T-cell (primary cell): ENCODE data around the gene PPHLN1. TPM values are rescaled to one million over a fixed set of nuclear protein-coding genes. Genes with fewer than 3 reads are reported as not detected.

Source experiments
- ATAC-seq, 4 experiments: fragments of 200-7000 bp in 3 of 4; fragments of 150-1000 bp in 1 of 4; cut with Tn5 transposase; replicated peaks in 1 of 4; 1 replicate in 3 of 4; 2 replicates in 1 of 4; pipeline ENCODE4 v1.10.0; 2021; ENCODE audit warnings: moderate library complexity in 3 of 4, mild to moderate bottlenecking in 2 of 4, moderate number of reproducible peaks in 1 of 4
- CTCF ChIA-PET, 2 donors: fragments of 300-600 bp; sonication (Branson Sonifier 250); formaldehyde crosslinking; loops; one replicate each; lab custom pipeline; 2022; ENCODE audit warnings: antibody characterized with exemption in 2 of 2; lab: Charles Lee
- POLR2A ChIA-PET, 2 donors: fragments of 300-600 bp; sonication (Branson Sonifier 250); formaldehyde crosslinking; loops; one replicate each; lab custom pipeline; 2022; ENCODE audit warnings: antibody characterized with exemption in 2 of 2; lab: Charles Lee
- DNase-seq, 35 experiments: peaks; one replicate each; pipeline versions ENCODE4 v3.0.0 to v3.0.0-alpha.2; 2013 to 2023
- H3K27ac ChIP-seq: one replicate; pipeline ENCODE4 v1.5.1; 2013; ENCODE audit warnings: low read length
- H3K27me3 ChIP-seq, 2 experiments: replicated peaks in 1 of 2; 1 replicate in 1 of 2; 2 replicates in 1 of 2; pipeline versions ENCODE4 v1.6.1 to v1.7.0; 2013; ENCODE audit warnings: low read length in 1 of 2, mixed read lengths in 1 of 2; ENCODE audit not compliant: control insufficient read depth in 2 of 2, insufficient read depth in 2 of 2; ENCODE audit errors: extremely low read depth in 1 of 2
- H3K36me3 ChIP-seq, 2 donors: 1 replicate in 1 of 2; 2 replicates in 1 of 2; pipeline versions ENCODE4 v1.6.1 to v1.7.0; 2013; ENCODE audit warnings: low read length in 1 of 2; ENCODE audit not compliant: control insufficient read depth in 2 of 2, insufficient read depth in 1 of 2; ENCODE audit errors: extremely low read depth in 1 of 2
- H3K4me1 ChIP-seq, 2 experiments: 1 replicate in 1 of 2; 2 replicates in 1 of 2; pipeline versions ENCODE4 v1.6.1 to v1.7.0; 2013; ENCODE audit warnings: low read length in 2 of 2, mixed read lengths in 1 of 2; ENCODE audit not compliant: insufficient read depth in 2 of 2, control insufficient read depth in 1 of 2; ENCODE audit errors: extremely low read depth in 1 of 2
- H3K4me3 ChIP-seq, 2 donors: 1 replicate in 1 of 2; 2 replicates in 1 of 2; pipeline versions ENCODE4 v1.5.1 to v1.7.0; 2013; ENCODE audit warnings: mild to moderate bottlenecking in 2 of 2, low read length in 1 of 2, moderate library complexity in 1 of 2; ENCODE audit not compliant: control insufficient read depth in 1 of 2; ENCODE audit errors: extremely low read depth in 1 of 2
- H3K9me3 ChIP-seq: 2 replicates; pipeline ENCODE4 v1.7.0; 2013
- H3K27ac Mint-ChIP-seq, 2 donors: one replicate each; pipeline ENCODE4 v1.8.0; 2020 to 2021; ENCODE audit warnings: mild to moderate bottlenecking in 2 of 2, mixed read lengths in 2 of 2
- H3K27me3 Mint-ChIP-seq, 2 donors: one replicate each; pipeline ENCODE4 v1.8.0; 2021 to 2022; ENCODE audit warnings: mixed read lengths in 2 of 2
- H3K36me3 Mint-ChIP-seq: one replicate; pipeline ENCODE4 v1.8.0; 2021; ENCODE audit warnings: mixed read lengths
- H3K4me1 Mint-ChIP-seq, 3 donors: one replicate each; pipeline ENCODE4 v1.8.0; 2020 to 2022; ENCODE audit warnings: mixed read lengths in 3 of 3, mild to moderate bottlenecking in 1 of 3
- H3K4me3 Mint-ChIP-seq, 3 donors: one replicate each; pipeline ENCODE4 v1.8.0; 2020 to 2022; ENCODE audit warnings: mild to moderate bottlenecking in 3 of 3, mixed read lengths in 3 of 3, moderate library complexity in 3 of 3
- H3K9me3 Mint-ChIP-seq, 3 donors: one replicate each; pipeline ENCODE4 v1.8.0; 2020 to 2022; ENCODE audit warnings: mixed read lengths in 3 of 3
- WGBS: methylation state at CpG from one replicate; pipeline ENCODE4 v1.1.5; 2013; ENCODE audit warnings: missing lambda C conversion rate; ENCODE audit not compliant: insufficient coverage; 5-methylcytosine and 5-hydroxymethylcytosine counted together
- total RNA-seq, 35 experiments: library from RNA in 6 of 35; stranded (reverse) in 6 of 35; fragments of 120-200 nt in 1 of 35; gene quantifications; one replicate each; pipeline versions ENCODE4 v1.2.1 to v1.2.4 and lab custom pipeline; 2013 to 2026

Gene PPHLN1
- total RNA-seq, 5 donors from 2014 or later (not counting 1 experiment from before 2014, with no cell fraction given), result 70.8 to 98.9 (median 80.8) TPM

GRCh38 chr12:42426746-42427145, 100.8 kb downstream of the PPHLN1 start:
- H3K36me3 ChIP-seq, result peaks cover 0 to 13% of the 10 kb centered on the region in 2 donors
- POLR2A ChIA-PET, result no interaction called here
- WGBS, result 55% methylated on average over 4 of the region's 6 CpGs
- Mint-ChIP-seq H3K27me3 (no peaks in the 10 kb centered on the region), H3K4me3 (no peak overlapping the region), H3K4me1 (peaks cover 9 to 18% (median 13%) of the 10 kb centered on the region in 3 donors), H3K27ac (no peak overlapping the region), H3K9me3 (no peaks in the 10 kb centered on the region), H3K36me3 (peaks cover 55% of the 10 kb centered on the region)
- no peak overlapping the region for H3K27ac ChIP-seq
- H3K4me1 ChIP-seq, result no peaks in the 10 kb centered on the region
- no peak for DNase-seq
- no peak for ATAC-seq
- no peaks in the 10 kb centered on the region for H3K9me3 ChIP-seq
- no peak overlapping the region for H3K4me3 ChIP-seq
- CTCF ChIA-PET, result no interaction called here
- no peaks in the 10 kb centered on the region for H3K27me3 ChIP-seq

- Histone ChIP-seq H3K27me3 (no peaks in the 10 kb centered on the region), H3K9me3 (no peaks in the 10 kb centered on the region), H3K27ac (no peak overlapping the region), H3K4me3 (no peak overlapping the region), H3K36me3 (peaks cover 0 to 24% of the 10 kb centered on the region in 2 donors), H3K4me1 (no peaks in the 10 kb centered on the region)
- H3K4me3 Mint-ChIP-seq, result no peak overlapping the region
- no peaks in the 10 kb centered on the region for H3K27me3 Mint-ChIP-seq
- no peak overlapping the region for H3K27ac Mint-ChIP-seq
- H3K4me1 Mint-ChIP-seq, result peaks cover 8 to 16% (median 13%) of the 10 kb centered on the region in 3 donors
- no peaks in the 10 kb centered on the region for H3K9me3 Mint-ChIP-seq
- DNase-seq (no peak), ATAC-seq (no peak)
- no CpG with 5 or more reads among the region's 2 CpGs for WGBS
- peaks cover 65% of the 10 kb centered on the region for H3K36me3 Mint-ChIP-seq
- CTCF ChIA-PET, result no interaction called here
- POLR2A ChIA-PET, result interaction anchor here in 1 of 2 donors (0.6 kb wide), 1 partner anchor 35 kb away, joined by 6 read pairs; no protein-coding TSS in a partner anchor
Observed at GRCh38 chr12:42428850-42429249, 102.9 kb downstream of the PPHLN1 start.

- WGBS, result no CpG with 5 or more reads among the region's 5 CpGs
- ChIA-PET CTCF (no interaction called here), POLR2A (interaction anchor here in 1 of 2 donors (0.6 kb wide), 1 partner anchor 30 kb away, joined by 4 read pairs; no protein-coding TSS in a partner anchor)
- Histone ChIP-seq H3K4me3 (no peak overlapping the region), H3K27ac (no peak overlapping the region), H3K27me3 (no peaks in the 10 kb centered on the region), H3K4me1 (no peaks in the 10 kb centered on the region), H3K36me3 (peaks cover 0 to 18% of the 10 kb centered on the region in 2 donors), H3K9me3 (no peaks in the 10 kb centered on the region)
- H3K4me3 Mint-ChIP-seq, result no peak overlapping the region
- DNase-seq (no peak), ATAC-seq (no peak)
- no peaks in the 10 kb centered on the region for H3K9me3 Mint-ChIP-seq
- H3K27me3 Mint-ChIP-seq, result no peaks in the 10 kb centered on the region
- peaks cover 0 to 17% (median 4%) of the 10 kb centered on the region in 3 donors for H3K4me1 Mint-ChIP-seq
- peaks cover 62% of the 10 kb centered on the region for H3K36me3 Mint-ChIP-seq
- H3K27ac Mint-ChIP-seq, result no peak overlapping the region
Observed at GRCh38 chr12:42432517-42433140, 106.7 kb downstream of the PPHLN1 start.

GRCh38 chr12:42440608-42441007, 114.6 kb downstream of the PPHLN1 start:
- ChIA-PET CTCF (no interaction called here), POLR2A (no interaction called here)
- Mint-ChIP-seq H3K27ac (no peak overlapping the region), H3K27me3 (no peaks in the 10 kb centered on the region), H3K36me3 (peaks cover 71% of the 10 kb centered on the region), H3K4me3 (no peak overlapping the region), H3K9me3 (peaks cover 0 to 11% (median 4%) of the 10 kb centered on the region in 3 donors), H3K4me1 (peaks cover 0 to 6% (median 0%) of the 10 kb centered on the region in 3 donors)
- DNase-seq (no peak), ATAC-seq (no peak)
- Histone ChIP-seq H3K4me1 (no peaks in the 10 kb centered on the region), H3K36me3 (peaks cover 24 to 38% of the 10 kb centered on the region in 2 donors), H3K9me3 (peaks cover 2% of the 10 kb centered on the region), H3K27me3 (no peaks in the 10 kb centered on the region), H3K27ac (no peak overlapping the region), H3K4me3 (no peak overlapping the region)
- WGBS, result 100% methylated on average over 2 of the region's 11 CpGs

- WGBS, result 97% methylated on average over 9 of the region's 19 CpGs
- Mint-ChIP-seq H3K36me3 (peaks cover 72% of the 10 kb centered on the region), H3K4me3 (no peak overlapping the region), H3K9me3 (peaks cover 0 to 11% (median 4%) of the 10 kb centered on the region in 3 donors), H3K27ac (no peak overlapping the region), H3K27me3 (no peaks in the 10 kb centered on the region), H3K4me1 (no peaks in the 10 kb centered on the region)
- Histone ChIP-seq H3K4me1 (no peaks in the 10 kb centered on the region), H3K36me3 (peaks cover 24 to 49% of the 10 kb centered on the region in 2 donors), H3K27me3 (no peaks in the 10 kb centered on the region), H3K27ac (no peak overlapping the region), H3K9me3 (peaks cover 2% of the 10 kb centered on the region), H3K4me3 (no peak overlapping the region)
- POLR2A ChIA-PET, result no interaction called here
- ATAC-seq (no peak), DNase-seq (no peak)
- CTCF ChIA-PET, result no interaction called here
Observed at GRCh38 chr12:42442311-42442759, 116.4 kb downstream of the PPHLN1 start.

- Mint-ChIP-seq H3K4me3 (no peak overlapping the region), H3K27ac (no peak overlapping the region), H3K36me3 (peaks cover 73% of the 10 kb centered on the region), H3K27me3 (no peaks in the 10 kb centered on the region), H3K4me1 (no peaks in the 10 kb centered on the region), H3K9me3 (peaks cover 0 to 11% (median 4%) of the 10 kb centered on the region in 3 donors)
- peaks cover 24 to 49% of the 10 kb centered on the region in 2 donors for H3K36me3 ChIP-seq
- no peaks in the 10 kb centered on the region for H3K27me3 ChIP-seq
- no peak for ATAC-seq
- H3K4me3 ChIP-seq, result no peak overlapping the region
- ChIA-PET CTCF (no interaction called here), POLR2A (no interaction called here)
- H3K27ac ChIP-seq, result no peak overlapping the region
- H3K9me3 ChIP-seq, result peaks cover 2% of the 10 kb centered on the region
- DNase-seq, result no peak
- 92% methylated on average over 2 of the region's 8 CpGs for WGBS
- no peaks in the 10 kb centered on the region for H3K4me1 ChIP-seq
Observed at GRCh38 chr12:42442888-42443287, 116.9 kb downstream of the PPHLN1 start.
